Fibroblast of skin of left biceps (primary cell): ENCODE data around the gene GPR15.

Source experiments
- DNase-seq, 2 experiments: peaks; one replicate each; pipeline ENCODE4 v3.0.0-alpha.2; 2013; ENCODE audit warnings: low read depth in 2 of 2

The GPR15 gene

GRCh38 chr3:98531622-98532274 is at the start of gene GPR15:
GPR15 (plus strand) TSS chr3:98531978; CDS start chr3:98532034, 56 bp downstream.
- no peak for DNase-seq

GRCh38 chr3:98482717-98483482 is 48.9 kb upstream of the GPR15 start:
- DNase-seq: no peak

DNA sequence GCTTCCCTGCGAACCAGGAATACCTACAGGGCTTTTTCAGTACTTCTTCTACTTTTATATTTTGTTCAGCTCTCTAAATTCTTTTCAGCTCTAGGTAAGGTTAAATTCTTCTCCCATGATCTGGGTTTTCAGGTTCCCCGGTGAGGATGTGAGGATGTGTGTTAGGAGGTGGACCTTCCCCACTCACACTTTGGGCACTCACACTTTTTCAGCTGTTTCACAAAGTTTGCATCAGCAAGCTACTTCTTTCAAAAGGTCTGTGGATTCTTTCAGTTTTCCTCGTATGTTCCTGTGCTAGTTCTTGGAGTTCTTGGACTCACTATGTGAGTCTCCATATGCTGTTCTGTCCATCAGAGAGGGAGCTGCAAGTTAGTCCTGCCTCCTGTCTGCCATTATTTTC is 48.2 kb upstream of the GPR15 start:
- no peak for DNase-seq

GRCh38 chr3:98497381-98497780 is 34.4 kb upstream of the GPR15 start, which contains the start of gene OR5K2:
OR5K2 (plus strand) TSS chr3:98497681; CDS start chr3:98497681, 0 bp downstream.
- DNase-seq: no peak

- no peak for DNase-seq
Observed at GRCh38 chr3:98500019-98500418, 31.8 kb upstream of the GPR15 start.

DNA sequence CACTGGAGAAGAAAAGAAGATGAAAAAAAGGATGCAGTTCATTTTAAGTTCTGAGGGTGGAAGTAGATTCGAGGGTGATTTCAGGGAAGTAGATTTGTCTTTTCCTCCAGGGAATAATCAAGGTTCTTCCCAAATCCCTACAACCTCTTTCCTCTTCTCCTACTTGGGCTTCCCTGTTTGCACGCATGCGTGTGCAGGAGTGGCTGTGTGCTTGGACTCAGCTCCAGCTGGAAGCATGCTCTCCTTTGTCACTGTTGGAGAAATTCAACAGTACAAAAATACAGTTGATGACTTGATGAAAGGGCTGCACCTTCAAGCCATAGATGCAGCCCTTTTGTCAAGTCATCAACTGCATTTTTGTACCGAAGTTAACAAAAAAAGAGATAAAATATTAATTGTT is 30.5 kb upstream of the GPR15 start:
- DNase-seq: no peak

GRCh38 chr3:98501863-98502576 is 29.8 kb upstream of the GPR15 start:
- DNase-seq: no peak

GRCh38 chr3:98504539-98504938 is 27.2 kb upstream of the GPR15 start:
- no peak for DNase-seq

DNA sequence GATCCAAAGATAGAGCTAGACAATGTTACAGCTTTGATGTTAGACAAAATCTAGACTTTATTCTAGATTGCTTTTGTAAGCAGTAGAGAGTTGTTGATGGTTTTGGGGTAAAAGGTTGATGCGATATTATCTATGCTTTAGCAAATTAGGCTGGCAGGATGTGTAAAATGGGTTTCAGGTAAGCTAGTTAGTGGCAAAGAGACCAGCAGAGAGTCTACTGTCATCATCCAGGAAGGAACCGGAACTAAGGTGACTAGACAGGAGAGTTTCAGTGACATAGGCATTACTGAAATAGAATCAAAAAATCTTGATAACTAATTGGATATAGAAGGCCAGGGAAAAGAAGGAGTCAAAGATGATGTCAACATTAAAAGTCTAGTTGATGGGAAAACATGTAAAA is 23.2 kb upstream of the GPR15 start:
- no peak for DNase-seq

DNA sequence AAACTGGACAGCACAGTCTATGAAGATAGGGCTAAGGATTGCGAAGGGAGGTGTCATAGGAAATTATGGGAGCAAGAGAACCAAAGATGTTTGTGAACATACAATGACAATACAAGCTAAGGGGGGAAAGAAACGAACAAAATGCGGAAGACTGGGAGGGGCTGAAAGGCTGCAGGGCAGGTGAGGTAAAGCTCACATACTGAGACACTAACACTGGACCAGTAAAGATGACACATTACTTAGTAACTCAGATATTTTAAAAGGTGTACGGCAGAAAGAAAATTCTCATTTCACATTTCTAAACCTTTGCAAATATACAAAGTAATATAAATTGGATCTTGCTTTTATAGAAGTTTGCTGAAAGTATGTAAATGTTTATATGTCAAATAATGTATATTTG is 19.2 kb upstream of the GPR15 start:
- DNase-seq: no peak

DNA sequence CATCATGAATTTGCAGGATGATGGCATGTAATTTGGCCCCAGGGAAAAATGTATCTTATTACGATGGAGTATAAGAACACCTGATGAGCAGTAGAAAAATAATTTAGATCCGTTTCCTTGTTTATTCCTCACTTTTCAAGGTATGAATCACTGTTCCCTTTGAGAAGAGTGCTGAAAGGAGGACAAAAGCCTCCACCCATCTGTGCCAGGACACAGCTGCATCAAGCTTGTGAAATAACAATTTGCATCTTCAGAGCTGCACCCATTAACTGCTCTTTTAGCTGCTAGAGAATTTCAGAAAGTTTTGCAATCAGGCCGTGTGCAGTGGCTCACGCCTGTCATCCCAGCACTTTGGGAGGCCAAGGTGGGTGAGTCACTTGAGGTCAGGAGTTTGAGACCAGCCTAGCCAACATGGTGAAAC is 18.7 kb upstream of the GPR15 start:
- no peak for DNase-seq

DNA sequence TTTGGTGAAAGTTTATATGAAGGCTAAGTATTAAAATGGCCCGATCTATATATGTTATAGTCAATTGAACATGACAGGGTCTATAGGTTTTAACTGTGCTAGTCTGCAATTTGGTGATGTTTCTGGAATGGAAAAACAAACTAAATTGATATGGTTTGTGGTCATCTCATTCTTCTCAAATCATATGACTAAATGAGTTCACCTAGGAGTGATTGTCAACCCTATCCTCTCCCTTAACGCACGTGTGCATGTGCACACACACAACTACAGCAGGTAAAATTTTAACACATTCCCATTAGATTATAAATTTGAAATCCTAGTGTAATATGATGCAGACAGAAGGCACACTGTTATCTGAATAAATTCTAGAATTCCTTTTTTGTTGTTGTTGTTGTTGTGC is 18.0 kb upstream of the GPR15 start:
- DNase-seq: no peak

GRCh38 chr3:98514948-98515347 is 16.8 kb upstream of the GPR15 start:
- DNase-seq: no peak

GRCh38 chr3:98518816-98519215 is 13.0 kb upstream of the GPR15 start:
- DNase-seq: no peak

DNA sequence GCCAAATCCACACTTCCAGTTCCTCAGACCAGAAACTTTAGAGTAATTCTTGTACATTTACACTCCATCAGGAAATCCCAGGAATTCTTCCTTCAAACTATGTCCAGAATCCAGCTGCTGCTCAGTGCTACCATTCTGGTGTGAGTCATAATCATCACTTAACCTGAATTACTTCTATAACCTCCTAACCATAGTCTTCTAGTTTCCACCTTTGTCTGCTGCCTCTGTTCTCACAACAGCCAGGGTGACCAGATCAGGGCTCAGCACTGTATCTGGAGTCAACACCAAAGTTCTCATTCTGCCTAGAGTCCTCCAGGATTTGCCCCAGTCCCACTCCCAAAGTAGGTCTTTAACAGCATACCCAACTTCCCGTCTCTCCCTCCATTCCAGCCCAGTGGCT is 12.4 kb upstream of the GPR15 start:
- DNase-seq: no peak

GRCh38 chr3:98521897-98522543 is 9.8 kb upstream of the GPR15 start:
- no peak for DNase-seq

DNA sequence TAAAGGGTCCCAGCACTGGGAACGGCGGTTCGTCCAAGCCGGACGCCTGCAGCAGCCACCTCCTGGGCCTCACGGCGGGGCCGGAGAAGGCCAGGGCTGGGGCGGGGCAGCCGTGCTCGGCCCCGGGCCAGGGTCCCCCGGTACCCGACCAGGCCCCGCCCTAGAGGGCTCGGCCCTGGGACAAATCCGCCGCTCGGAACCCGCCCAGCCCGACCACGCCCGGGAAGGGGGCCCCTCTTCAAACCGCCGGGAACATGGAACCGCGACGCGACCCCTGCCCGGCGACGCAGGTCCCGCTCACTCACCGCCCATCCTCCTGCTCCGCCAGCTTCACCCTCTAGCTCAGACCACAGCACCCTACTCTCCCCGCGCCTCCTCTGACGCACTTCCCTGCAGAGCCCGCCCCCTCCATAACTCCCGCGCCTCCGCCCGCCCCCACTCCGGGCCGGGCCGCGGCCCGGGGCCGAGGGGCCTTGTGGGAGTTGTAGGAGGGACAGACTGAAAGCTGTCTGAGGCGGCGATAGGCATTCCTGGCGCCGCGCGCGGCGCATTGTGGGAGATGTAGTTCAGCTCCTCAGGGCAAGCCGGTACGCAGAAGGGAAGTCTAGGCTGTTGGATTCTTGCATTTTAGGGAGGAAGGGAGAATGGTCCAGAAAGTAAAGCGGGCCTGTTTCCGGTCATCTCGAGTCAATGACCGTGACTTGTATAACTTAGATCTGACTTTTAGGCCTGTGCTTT is 9.1 kb upstream of the GPR15 start, which contains the start of gene CLDND1:
Gene CLDND1 (minus strand): TSS at position 359 of the 738 bp plus-strand sequence. CDS start 1,478 bp downstream, outside the sequence.
- DNase-seq: peak; percentile 86 to 91

DNA sequence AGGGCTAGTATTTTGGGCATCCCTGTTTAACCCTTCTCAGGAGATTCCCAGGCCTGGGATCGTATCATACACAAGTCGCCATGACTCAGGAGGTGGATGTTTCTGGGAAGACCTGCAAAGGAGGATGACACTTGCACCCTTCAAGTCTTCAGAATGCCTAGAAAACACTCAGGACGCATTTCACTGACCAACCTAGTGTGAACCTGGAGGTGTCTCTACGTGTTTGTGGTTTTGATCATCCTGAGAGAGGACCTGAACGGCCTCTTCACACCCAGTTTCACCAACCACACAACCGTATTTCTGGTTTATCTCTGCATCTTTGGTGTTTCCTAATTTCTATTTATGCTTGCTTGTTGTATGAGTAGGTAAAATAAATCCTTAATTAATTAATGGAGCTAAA is 6.3 kb upstream of the GPR15 start:
- no peak for DNase-seq

DNA sequence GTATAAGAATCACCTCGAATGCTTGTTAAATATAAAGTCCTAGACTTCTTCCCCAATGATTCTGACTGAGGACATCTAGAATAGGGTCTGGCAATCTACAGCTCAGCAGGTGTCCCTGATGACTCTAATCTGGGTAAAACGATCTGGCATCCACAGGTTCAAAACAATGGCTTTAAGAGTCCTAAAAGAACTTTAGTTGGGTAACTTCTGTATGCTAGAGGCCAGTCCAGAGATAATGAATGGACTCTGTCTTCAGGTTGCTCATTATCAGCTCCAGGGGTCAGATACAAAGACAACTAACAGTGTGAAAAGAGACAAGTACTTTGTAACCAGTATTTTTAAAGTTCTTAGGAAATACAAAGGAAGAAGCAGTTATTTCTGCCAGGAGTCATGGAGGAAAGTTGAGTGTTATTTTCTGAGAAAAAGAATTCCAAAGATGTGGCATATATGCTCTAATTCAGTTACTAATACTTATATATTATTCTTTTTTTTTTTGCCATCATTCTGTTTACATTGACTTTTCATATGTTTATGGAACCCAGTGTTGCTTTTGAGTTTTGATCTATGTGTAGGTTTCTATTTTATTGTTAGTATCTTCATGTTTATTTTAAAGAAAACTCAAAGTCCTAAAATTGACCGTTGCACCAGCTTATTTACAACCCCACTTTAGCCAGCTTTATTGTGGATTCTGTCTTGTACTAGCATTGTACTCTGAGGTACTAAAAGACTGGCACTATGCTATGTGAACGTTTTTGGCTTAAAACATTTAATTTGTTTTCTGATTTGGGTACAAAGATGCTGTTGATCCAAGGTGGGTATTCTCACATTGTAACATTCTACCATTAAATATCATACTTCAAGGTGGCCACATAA is 3.1 kb upstream of the GPR15 start:
- DNase-seq: no peak

DNA sequence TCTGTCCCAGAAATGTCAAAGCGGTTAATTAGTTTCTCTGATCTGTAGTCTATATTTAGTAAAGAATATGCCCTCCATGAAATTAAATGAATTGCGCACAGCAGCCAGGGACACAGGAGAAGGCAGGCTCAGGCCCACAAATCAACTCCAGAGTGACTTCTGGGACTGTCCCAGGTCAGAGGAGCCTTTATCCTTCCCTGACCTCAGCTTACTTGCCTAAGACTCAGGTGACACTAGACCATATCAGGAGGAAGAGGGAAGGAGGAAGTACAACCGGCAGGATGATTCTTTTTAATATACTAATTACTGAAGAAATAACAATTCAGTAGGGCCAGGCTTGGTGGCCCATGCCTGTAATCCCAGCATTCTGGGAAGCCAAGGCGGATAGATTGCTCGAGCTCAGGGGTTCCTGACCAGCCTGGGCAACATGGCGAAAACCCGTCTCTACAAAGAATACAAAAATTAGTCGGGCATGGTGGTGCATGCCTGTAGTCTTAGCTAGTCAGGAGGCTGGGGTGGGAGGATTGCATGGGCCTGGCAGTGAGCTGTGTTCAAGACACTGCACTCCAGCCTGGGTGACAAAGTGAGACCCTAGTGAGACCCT is 1.8 kb upstream of the GPR15 start:
- no peak for DNase-seq
